Muscle layer of colon (tissue), 2 donors: Measurements from ENCODE around the gene ITSN2.
"Not testable (repeated sequence)": the region's sequence is repeated elsewhere in the genome, so short reads cannot be mapped to it uniquely, and the experiment has no call there.

Experiments
- H3K27ac ChIP-seq: one replicate; pipeline ENCODE4 v1.7.0; 2013; ENCODE audit warnings: low read depth, mild to moderate bottlenecking, low read length, moderate library complexity
- H3K27me3 ChIP-seq, 2 donors: one replicate each; pipeline ENCODE4 v1.7.0; 2013; ENCODE audit warnings: low read length in 2 of 2, mild to moderate bottlenecking in 2 of 2; ENCODE audit not compliant: insufficient read depth in 2 of 2, control insufficient read depth in 1 of 2
- H3K36me3 ChIP-seq: one replicate; pipeline ENCODE4 v1.7.0; 2013; ENCODE audit warnings: mild to moderate bottlenecking, low read length; ENCODE audit not compliant: insufficient read depth
- H3K4me1 ChIP-seq: one replicate; pipeline ENCODE4 v1.7.0; 2013; ENCODE audit warnings: mild to moderate bottlenecking, low read length; ENCODE audit not compliant: insufficient read depth
- H3K4me3 ChIP-seq, 2 donors: one replicate each; pipeline ENCODE4 v1.7.0; 2013; ENCODE audit warnings: low read length in 2 of 2, low read depth in 1 of 2, mild to moderate bottlenecking in 1 of 2, moderate library complexity in 1 of 2
- H3K9ac ChIP-seq: one replicate; pipeline ENCODE4 v1.7.0; 2013; ENCODE audit warnings: low read length
- H3K9me3 ChIP-seq: one replicate; pipeline ENCODE4 v1.7.0; 2013; ENCODE audit warnings: mild to moderate bottlenecking, low read length
- donor health status: abdominal sarcoma.
- donor health status: Adenocarcinoma of cecum.

The ITSN2 gene

GRCh38 chr2:24359129-24360049 lies 947 bp downstream of the ITSN2 start:
- H3K4me3 ChIP-seq: peak overlapping the region; percentile 75 to 77
- H3K27ac ChIP-seq: peak overlapping the region; percentile 79

DNA sequence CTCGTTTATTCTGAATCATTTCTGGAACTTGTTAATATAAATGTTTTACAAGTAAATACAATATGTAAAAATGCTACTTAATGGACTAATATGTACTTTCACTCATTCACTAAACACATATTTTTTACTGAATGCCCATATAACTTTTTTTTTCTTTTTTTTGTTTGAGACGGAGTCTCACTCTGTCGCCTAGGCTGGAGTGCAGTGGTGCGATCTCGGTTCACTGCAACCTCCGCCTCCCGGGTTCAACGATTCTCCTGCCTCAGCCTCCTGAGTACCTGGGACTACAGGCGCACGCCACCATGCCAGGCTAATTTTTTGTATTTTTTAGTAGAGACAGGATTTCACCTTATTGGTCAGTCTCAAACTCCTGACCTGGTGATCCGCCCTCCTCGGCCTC lies 2.6 kb downstream of the ITSN2 start:
- not testable (repeated sequence) for H3K4me3 ChIP-seq
- H3K4me1 ChIP-seq: peaks cover 17% of the 10 kb centered on the region

More at GRCh38 chr2:24359129-24360049, 947 bp downstream of the ITSN2 start:
- H3K4me1 ChIP-seq: peaks cover 11% of the 10 kb centered on the region
- no peaks in the 10 kb centered on the region for H3K9me3 ChIP-seq
- peak overlapping the region; percentile 74 for H3K9ac ChIP-seq
- H3K36me3 ChIP-seq: no peaks in the 10 kb centered on the region
- no peaks in the 10 kb centered on the region for H3K27me3 ChIP-seq

DNA sequence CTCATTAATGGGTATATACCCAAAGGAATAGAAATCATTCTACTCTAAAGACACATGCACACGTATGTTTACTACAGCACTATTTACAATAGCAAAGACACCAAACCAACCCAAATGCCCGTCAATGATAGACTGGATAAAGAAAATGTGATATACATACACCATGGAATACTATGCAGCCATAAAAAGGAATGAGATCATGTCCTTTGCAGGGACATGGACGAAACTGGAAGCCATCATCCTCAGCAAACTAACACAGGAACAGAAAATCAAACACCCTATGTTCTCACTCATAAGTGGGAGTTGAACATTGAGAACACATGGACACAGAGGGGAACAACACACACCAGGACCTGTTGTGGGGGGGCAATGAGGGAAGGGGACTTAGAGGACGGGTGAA lies 3.2 kb downstream of the ITSN2 start:
- H3K27ac ChIP-seq, H3K9ac ChIP-seq, H3K27me3 ChIP-seq, H3K36me3 ChIP-seq, H3K4me3 ChIP-seq, H3K9me3 ChIP-seq: not testable (repeated sequence)
- peaks cover 24% of the 10 kb centered on the region for H3K4me1 ChIP-seq

More for the DNA sequence above, 2.6 kb downstream of the ITSN2 start:
- H3K36me3 ChIP-seq, H3K9ac ChIP-seq, H3K27ac ChIP-seq, H3K27me3 ChIP-seq, H3K9me3 ChIP-seq: not testable (repeated sequence)

DNA sequence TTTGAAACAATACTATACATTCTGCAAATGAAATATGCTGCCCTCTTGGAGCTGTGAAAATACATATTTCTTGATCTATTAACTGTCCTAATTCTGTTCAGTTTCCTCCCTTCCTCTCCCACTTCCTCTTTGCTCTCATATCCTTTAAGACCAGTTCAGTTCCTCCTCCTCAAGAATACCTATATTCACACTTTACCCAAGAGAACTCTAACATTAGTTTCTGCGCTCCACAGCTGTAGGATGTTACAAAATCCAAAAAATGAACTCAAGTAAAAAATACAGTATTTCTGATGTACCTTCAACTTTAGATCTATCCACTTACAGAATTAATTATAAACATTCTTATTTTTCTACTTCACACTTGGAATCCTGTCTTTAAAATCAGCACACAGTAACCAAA lies 5.4 kb downstream of the ITSN2 start:
- peaks cover 19% of the 10 kb centered on the region for H3K4me1 ChIP-seq

DNA sequence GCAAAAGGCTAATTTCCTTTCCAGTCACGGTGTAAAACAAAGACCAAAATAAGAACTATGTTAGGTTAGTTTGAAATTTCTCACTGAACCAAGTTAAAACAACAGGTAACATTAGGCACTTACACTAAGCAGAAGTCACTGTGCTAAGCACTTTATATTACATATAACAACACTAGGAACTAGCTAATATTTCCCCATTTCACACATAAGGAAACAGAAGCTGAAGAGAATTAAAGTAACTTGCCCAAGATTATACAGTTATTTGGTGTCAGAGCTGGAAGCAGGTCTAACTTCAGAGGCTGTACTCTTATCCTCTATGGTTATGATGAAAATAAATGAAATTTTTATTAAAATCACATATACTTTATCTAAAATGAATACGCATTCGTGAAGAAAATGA lies 5.9 kb downstream of the ITSN2 start:
- Histone ChIP-seq H3K9ac (no peak overlapping the region), H3K36me3 (no peaks in the 10 kb centered on the region), H3K4me1 (peaks cover 19% of the 10 kb centered on the region), H3K4me3 (no peak overlapping the region), H3K27ac (no peak overlapping the region), H3K27me3 (no peaks in the 10 kb centered on the region), H3K9me3 (no peaks in the 10 kb centered on the region)

More for the DNA sequence above, 5.4 kb downstream of the ITSN2 start:
- no peak overlapping the region for H3K27ac ChIP-seq
- H3K36me3 ChIP-seq: no peaks in the 10 kb centered on the region
- H3K9me3 ChIP-seq: no peaks in the 10 kb centered on the region
- H3K9ac ChIP-seq: no peak overlapping the region
- no peaks in the 10 kb centered on the region for H3K27me3 ChIP-seq
- H3K4me3 ChIP-seq: no peak overlapping the region

GRCh38 chr2:24353973-24354372 lies 6.4 kb downstream of the ITSN2 start:
- peaks cover 17% of the 10 kb centered on the region for H3K4me1 ChIP-seq
- no peak overlapping the region for H3K9ac ChIP-seq
- no peak overlapping the region for H3K4me3 ChIP-seq
- H3K36me3 ChIP-seq: no peaks in the 10 kb centered on the region
- no peaks in the 10 kb centered on the region for H3K9me3 ChIP-seq
- H3K27me3 ChIP-seq: no peaks in the 10 kb centered on the region
- H3K27ac ChIP-seq: no peak overlapping the region

- Histone ChIP-seq H3K4me1 (peaks cover 12% of the 10 kb centered on the region), H3K9ac (no peak overlapping the region), H3K36me3 (no peaks in the 10 kb centered on the region)
Observed at GRCh38 chr2:24353364-24353763, 7.0 kb downstream of the ITSN2 start.

GRCh38 chr2:24352664-24353063 lies 7.7 kb downstream of the ITSN2 start:
- Histone ChIP-seq H3K27ac (no peak overlapping the region), H3K27me3 (no peaks in the 10 kb centered on the region), H3K4me3 (no peak overlapping the region), H3K9me3 (no peaks in the 10 kb centered on the region), H3K4me1 (peaks cover 12% of the 10 kb centered on the region), H3K36me3 (no peaks in the 10 kb centered on the region), H3K9ac (no peak overlapping the region)

More at GRCh38 chr2:24353364-24353763, 7.0 kb downstream of the ITSN2 start:
- Histone ChIP-seq H3K27me3 (no peaks in the 10 kb centered on the region), H3K4me3 (no peak overlapping the region), H3K27ac (no peak overlapping the region), H3K9me3 (no peaks in the 10 kb centered on the region)

- no peaks in the 10 kb centered on the region for H3K27me3 ChIP-seq
- peaks cover 12% of the 10 kb centered on the region for H3K4me1 ChIP-seq
- no peak overlapping the region for H3K9ac ChIP-seq
- no peak overlapping the region for H3K27ac ChIP-seq
- no peaks in the 10 kb centered on the region for H3K9me3 ChIP-seq
- no peak overlapping the region for H3K4me3 ChIP-seq
- no peaks in the 10 kb centered on the region for H3K36me3 ChIP-seq
Observed at GRCh38 chr2:24351981-24352380, 8.4 kb downstream of the ITSN2 start.

GRCh38 chr2:24351627-24351938 lies 8.8 kb downstream of the ITSN2 start:
- Histone ChIP-seq H3K9me3 (no peaks in the 10 kb centered on the region), H3K4me1 (peaks cover 12% of the 10 kb centered on the region), H3K27me3 (no peaks in the 10 kb centered on the region), H3K27ac (no peak overlapping the region), H3K36me3 (no peaks in the 10 kb centered on the region), H3K4me3 (no peak overlapping the region), H3K9ac (no peak overlapping the region)

GRCh38 chr2:24350826-24351626 lies 9.3 kb downstream of the ITSN2 start:
- no peaks in the 10 kb centered on the region for H3K9me3 ChIP-seq
- H3K9ac ChIP-seq: no peak overlapping the region
- peaks cover 12% of the 10 kb centered on the region for H3K4me1 ChIP-seq
- H3K27ac ChIP-seq: no peak overlapping the region
- no peak overlapping the region for H3K4me3 ChIP-seq
- H3K36me3 ChIP-seq: no peaks in the 10 kb centered on the region
- H3K27me3 ChIP-seq: no peaks in the 10 kb centered on the region
